Esophagus squamous epithelium (tissue), 5 donors: ENCODE measurements around the gene ENTPD2. TPM values are rescaled to one million over a fixed set of nuclear protein-coding genes. Genes with fewer than 3 reads are reported as not detected.

Experiments used
- DNase-seq: peaks from one replicate; lab custom pipeline; 2025; lab: John Stamatoyannopoulos, UW
- H3K27ac ChIP-seq, 4 donors: fragments of 200-600 bp; sonication (generic); one replicate each; pipeline ENCODE4 v1.5.1; 2016 to 2019; ENCODE audit warnings: mild to moderate bottlenecking in 1 of 4
- H3K27me3 ChIP-seq, 4 donors: fragments of 200-600 bp; sonication (generic); 1 replicate in 3 of 4; 2 replicates in 1 of 4; pipeline versions ENCODE4 v1.5.1 to v1.6.0; 2017 to 2021; ENCODE audit warnings: antibody characterized with exemption in 1 of 4
- H3K36me3 ChIP-seq, 3 donors: fragments of 200-600 bp; sonication (generic); one replicate each; pipeline ENCODE4 v1.5.1; 2016 to 2019
- H3K4me1 ChIP-seq, 3 donors: fragments of 200-600 bp; sonication (generic); one replicate each; pipeline ENCODE4 v1.5.1; 2017 to 2019
- H3K4me3 ChIP-seq, 4 donors: fragments of 200-600 bp; sonication (generic); 1 replicate in 3 of 4; 2 replicates in 1 of 4; pipeline ENCODE4 v1.5.1; 2016 to 2019; ENCODE audit warnings: mild to moderate bottlenecking in 2 of 4, moderate library complexity in 1 of 4
- H3K9me3 ChIP-seq, 3 donors: fragments of 200-600 bp; sonication (generic); one replicate each; pipeline ENCODE4 v1.5.1; 2016 to 2019
- CTCF ChIP-seq, 6 experiments: fragments of 450-650 bp in 4 of 6; fragments of 200-600 bp in 2 of 6; sonication (generic) in 2 of 6; IDR thresholded peaks; one replicate each; pipeline ENCODE4 v1.5.1; 2016 to 2019; ENCODE audit warnings: antibody characterized with exemption in 6 of 6, mild to moderate bottlenecking in 4 of 6, moderate library complexity in 4 of 6
- POLR2A ChIP-seq, 4 donors: fragments of 450-650 bp; IDR thresholded peaks; one replicate each; pipeline ENCODE4 v1.6.1; 2017; ENCODE audit warnings: antibody characterized with exemption in 4 of 4, mild to moderate bottlenecking in 4 of 4, moderate library complexity in 3 of 4
- WGBS, 2 donors: methylation state at CpG; one replicate each; pipeline ENCODE4 v1.1.5; 2018; 5-methylcytosine and 5-hydroxymethylcytosine counted together
- intact Hi-C: fragments of 100-400 bp; cut with DNase I; formaldehyde crosslinking; loops from one replicate; pipeline ENCODE4 v1.15.0; 2022
- total RNA-seq, 4 donors: library from RNA; depleted of rRNA; stranded (reverse); fragments of >200 nt; gene quantifications; one replicate each; pipeline ENCODE4 v1.1.0, GENCODE V29; 2016
- donor health status: DM: yes; HTN: yes; CAD: no.

Gene ENTPD2
- total RNA-seq, 4 donors from 2014 or later: 0.47 to 1.3 (median 0.86) TPM

- WGBS, 2 donors: 97 to 98% methylated on average over 8 to 12 of the region's 25 CpGs
- no peak overlapping the region for H3K27ac ChIP-seq
- intact Hi-C loops: no loop called here
- H3K9me3 ChIP-seq: no peaks in the 10 kb centered on the region
- no peak overlapping the region for H3K4me3 ChIP-seq
- peaks cover 0 to 82% (median 0%) of the 10 kb centered on the region in 3 donors for H3K36me3 ChIP-seq
- TF ChIP-seq CTCF (IDR thresholded peaks at IDR 0.05) (no peak), POLR2A (IDR thresholded peaks at IDR 0.05) (no peak)
- DNase-seq: no peak
- no peaks in the 10 kb centered on the region for H3K4me1 ChIP-seq
- no peaks in the 10 kb centered on the region for H3K27me3 ChIP-seq
These were observed 38.3 kb downstream of the ENTPD2 start for GRCh38 chr9:137015540-137015930.

GRCh38 chr9:137014776-137015539 is 38.9 kb downstream of the ENTPD2 start:
- no peaks in the 10 kb centered on the region for H3K4me1 ChIP-seq
- intact Hi-C loops: no loop called here
- no peak overlapping the region for H3K4me3 ChIP-seq
- 70 to 94% methylated on average over 4 to 11 of the region's 36 CpGs for WGBS, 2 donors
- H3K9me3 ChIP-seq: no peaks in the 10 kb centered on the region
- TF ChIP-seq POLR2A (IDR thresholded peaks at IDR 0.05) (no peak), CTCF (IDR thresholded peaks at IDR 0.05) (no peak)
- no peaks in the 10 kb centered on the region for H3K27me3 ChIP-seq
- peaks cover 0 to 82% (median 0%) of the 10 kb centered on the region in 3 donors for H3K36me3 ChIP-seq
- no peak overlapping the region for H3K27ac ChIP-seq
- DNase-seq: no peak

GRCh38 chr9:137014166-137014565 is 39.7 kb downstream of the ENTPD2 start:
- peaks cover 0 to 90% (median 0%) of the 10 kb centered on the region in 3 donors for H3K36me3 ChIP-seq
- H3K9me3 ChIP-seq: no peaks in the 10 kb centered on the region
- no peaks in the 10 kb centered on the region for H3K4me1 ChIP-seq
- H3K27ac ChIP-seq: no peak overlapping the region
- no peak overlapping the region for H3K4me3 ChIP-seq
- intact Hi-C loops: no loop called here
- H3K27me3 ChIP-seq: no peaks in the 10 kb centered on the region
- 94 to 100% methylated on average over 3 to 16 of the region's 23 CpGs for WGBS, 2 donors
- no peak for DNase-seq
- TF ChIP-seq CTCF (IDR thresholded peaks at IDR 0.05): no peak

- 90% methylated on average over 2 of the region's 20 CpGs; no CpG with 5 or more reads in 1 of the 2 donors for WGBS, 2 donors
These were observed 40.3 kb downstream of the ENTPD2 start for GRCh38 chr9:137013571-137013940.

More at GRCh38 chr9:137013571-137013940, 40.3 kb downstream of the ENTPD2 start:
- no peak overlapping the region for H3K4me3 ChIP-seq
- intact Hi-C loops: no loop called here
- H3K36me3 ChIP-seq: peaks cover 0 to 88% (median 0%) of the 10 kb centered on the region in 3 donors
- H3K27me3 ChIP-seq: no peaks in the 10 kb centered on the region
- TF ChIP-seq CTCF (IDR thresholded peaks at IDR 0.05) (no peak), POLR2A (IDR thresholded peaks at IDR 0.05) (no peak)
- no peaks in the 10 kb centered on the region for H3K4me1 ChIP-seq
- H3K9me3 ChIP-seq: no peaks in the 10 kb centered on the region
- no peak for DNase-seq
- no peak overlapping the region for H3K27ac ChIP-seq
